CD4-positive, alpha-beta T cell treated with Interferon alpha-2 for 1 hour (primary cell): Measurements from ENCODE around the gene TMEM30A.

Source experiments
- DNase-seq, 2 donors: peaks; one replicate each; pipeline ENCODE4 v3.0.0-alpha.2; 2020 to 2022

Gene TMEM30A

GRCh38 chr6:75211920-75212590 is 72.5 kb downstream of the TMEM30A start:
- DNase-seq = no peak

DNA sequence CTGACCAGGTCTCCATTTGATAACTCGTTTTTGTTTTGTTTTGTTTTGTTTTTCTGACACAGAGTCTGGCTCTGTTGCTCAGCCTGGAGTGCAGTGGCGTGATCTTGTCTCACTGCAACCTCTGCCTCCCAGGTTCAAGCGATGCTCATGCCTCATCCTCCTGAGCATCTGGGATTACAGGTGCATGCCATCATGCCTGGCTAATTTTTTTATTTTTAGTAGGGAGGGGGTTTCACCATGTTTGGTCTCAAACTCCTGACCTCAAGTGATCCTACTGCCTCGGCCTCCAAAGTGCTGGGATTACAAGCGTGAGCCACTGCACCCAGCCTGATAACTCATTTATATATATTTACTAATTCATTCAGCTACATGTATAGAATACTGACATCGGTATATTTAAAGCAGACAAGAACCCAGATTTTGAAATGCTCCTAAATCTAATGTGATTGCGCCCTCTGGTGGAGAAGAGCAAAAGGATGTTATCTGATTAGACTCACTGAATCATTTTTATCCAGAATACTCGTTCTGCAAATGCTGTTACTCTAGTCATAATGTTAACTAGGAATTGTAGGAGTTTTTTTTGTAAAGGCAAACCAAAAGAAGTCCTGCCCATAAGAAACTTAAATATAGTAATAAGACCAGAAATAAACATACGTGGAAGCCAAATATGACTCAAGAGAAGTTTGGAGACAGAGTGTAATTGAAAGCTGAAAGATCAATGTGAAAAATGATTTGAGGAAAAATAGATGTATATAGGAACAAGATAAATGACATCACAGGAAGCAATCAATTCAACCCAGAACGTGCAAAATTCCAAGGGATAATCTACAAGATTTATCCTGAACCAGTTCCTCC is 73.5 kb downstream of the TMEM30A start:
- peak; percentile 32 to 70 for DNase-seq

GRCh38 chr6:75209184-75209723 is 75.3 kb downstream of the TMEM30A start:
- no peak for DNase-seq

DNA sequence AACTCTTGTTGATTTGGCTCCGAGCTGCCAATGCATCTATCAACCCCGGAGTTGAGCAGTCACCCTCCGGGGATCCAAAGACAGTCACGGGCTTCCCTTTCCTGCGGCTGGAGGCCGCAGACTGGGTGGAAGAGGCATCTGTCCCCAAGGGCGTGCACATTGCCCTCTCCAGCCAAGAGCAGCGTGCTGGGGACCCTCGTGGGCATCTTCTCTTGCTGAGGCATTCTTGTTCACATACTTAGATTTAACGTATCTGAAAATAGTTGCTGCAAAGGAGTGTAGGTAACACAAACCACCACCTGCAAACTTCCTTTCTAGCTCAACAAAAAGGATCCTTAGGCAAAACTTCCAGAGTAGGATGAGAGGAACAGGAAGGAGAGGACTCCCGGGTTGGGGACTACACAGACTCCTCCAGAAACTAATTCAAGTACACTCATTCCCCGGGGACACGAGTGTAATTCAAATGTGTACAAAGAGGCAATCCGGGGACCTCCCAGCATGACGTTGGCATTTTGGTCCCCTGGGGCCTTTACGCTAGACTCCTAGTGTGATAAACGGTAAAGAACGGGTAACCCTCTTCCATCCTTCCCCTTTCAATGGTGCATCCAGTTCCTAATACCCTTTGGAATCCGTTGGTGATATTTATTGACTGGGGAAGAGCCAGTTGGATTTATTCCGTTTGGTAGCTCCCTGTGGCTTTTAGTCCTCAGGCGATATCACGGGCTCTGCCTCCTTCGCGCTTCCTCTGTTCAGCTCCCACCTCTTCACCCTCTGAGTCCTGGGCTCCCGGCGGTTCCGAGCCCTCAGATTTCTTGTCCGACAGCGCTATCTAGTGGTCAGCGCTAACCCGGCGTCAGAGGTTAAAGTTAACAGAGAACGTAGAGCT is 76.1 kb downstream of the TMEM30A start:
- DNase-seq = peak; percentile 73 to 82

GRCh38 chr6:75206576-75207342 is 77.8 kb downstream of the TMEM30A start:
- no peak for DNase-seq

DNA sequence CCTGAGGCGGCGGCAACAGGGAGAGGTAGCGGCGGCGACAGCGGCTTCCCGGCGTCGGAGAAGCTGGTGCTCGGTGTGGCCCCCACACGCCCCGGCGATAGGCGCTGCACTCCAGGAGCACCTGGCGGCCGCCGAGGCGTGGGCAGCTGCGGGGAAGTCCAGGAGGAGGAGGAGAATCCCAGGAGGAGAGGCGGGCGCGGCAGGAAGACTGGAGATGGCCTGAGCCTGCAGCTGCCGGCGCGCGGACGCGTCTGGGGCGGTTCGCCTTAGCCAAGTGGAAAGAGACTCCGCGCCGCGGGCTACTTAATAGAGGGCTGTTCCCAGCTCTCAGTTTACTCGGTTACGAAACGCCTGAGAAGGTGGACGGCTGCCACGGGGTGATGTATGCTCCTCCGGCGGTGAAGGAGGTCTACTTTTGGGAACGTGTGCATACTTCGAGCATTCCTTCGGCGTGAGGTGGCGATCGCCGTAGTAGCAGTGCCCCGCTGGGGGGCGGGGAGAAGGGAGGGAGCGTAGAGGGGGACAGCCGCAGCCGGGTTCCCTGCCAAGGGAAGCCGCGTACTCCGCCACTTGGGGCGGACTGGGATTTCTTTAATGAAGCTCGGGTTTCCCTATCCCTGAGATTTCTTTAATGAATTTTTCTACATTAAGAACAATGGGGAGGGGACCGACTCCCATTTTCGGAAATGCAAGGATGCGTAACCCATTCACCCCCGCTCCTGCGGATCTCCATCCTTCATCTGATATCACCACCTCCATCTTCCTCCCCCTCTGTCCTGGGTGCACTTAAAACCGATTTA is 78.6 kb downstream of the TMEM30A start, which contains the start of gene COL12A1:
TSS of gene COL12A1 (minus strand) at position 278 of the 800 bp plus-strand sequence. CDS start 3,261 bp downstream, outside the sequence.
- DNase-seq = no peak

DNA sequence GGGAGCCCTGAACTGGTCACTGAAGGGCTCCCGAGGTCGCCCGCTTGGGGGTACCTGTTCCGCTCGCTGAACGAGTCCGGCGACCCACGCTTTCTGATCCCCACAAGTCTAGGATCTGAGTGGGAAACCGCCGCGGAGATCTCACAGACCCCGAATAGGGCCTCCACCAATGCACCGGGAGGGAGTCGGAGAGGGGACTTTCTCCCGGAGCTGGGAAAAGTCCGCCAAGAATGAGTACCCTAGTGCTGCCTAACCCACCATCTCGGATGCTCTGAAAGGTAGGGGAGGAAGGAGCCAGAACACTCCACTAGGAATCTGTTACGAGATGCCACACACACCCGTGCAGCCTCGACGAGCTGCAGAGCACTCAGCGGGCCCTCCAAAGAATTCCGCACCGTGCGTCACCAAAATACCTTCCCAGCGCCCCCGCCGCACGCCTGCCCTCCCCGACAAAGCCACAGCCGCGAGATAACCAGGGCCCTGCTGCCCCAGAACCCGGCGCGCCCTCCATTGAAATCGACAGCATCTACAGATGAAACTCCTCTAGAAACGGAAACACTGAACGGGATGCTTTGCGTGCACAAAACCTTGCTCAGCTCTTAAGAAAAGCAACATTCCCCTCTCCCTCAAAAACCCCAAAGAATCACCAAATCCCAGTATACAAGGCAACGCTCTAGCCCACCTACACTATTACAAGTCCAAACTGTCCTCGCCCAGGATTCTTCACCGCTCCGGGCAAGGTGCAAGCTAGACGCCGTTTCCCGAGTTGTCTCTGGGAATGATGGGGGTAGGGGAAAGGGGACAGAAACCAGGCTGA is 79.4 kb downstream of the TMEM30A start:
- no peak for DNase-seq

- DNase-seq = peak in 1 of 2 donors; percentile 25
Observed at GRCh38 chr6:75204217-75204958, 80.2 kb downstream of the TMEM30A start.

DNA sequence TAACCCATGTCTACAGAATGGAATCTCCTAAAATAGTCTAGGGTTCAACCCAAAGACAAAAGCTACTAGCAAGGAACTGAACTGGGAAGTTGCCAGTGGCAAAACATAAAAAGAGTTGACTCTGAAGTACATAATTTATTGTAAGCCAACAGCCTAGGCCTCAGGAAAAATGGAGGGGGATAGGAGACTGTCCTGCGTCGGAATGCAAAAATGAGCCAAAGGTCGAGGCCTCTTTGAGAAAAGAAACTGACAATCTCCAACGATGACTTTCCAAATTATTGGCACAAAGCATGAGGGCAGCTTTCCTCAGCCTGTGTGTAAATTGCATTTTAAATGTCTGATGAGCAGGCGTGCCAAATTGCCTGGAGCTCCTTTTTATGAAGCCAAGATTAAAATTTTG is 80.9 kb downstream of the TMEM30A start:
- DNase-seq = no peak
